Spleen (tissue), 7 donors: ENCODE measurements around the gene SST.

ENCODE experiments used
- CTCF ChIP-seq, 11 experiments: fragments of 200-600 bp in 7 of 11; fragments of 450-650 bp in 4 of 11; sonication (generic) in 4 of 11; IDR thresholded peaks in 8 of 11; conservative IDR thresholded peaks in 3 of 11; 1 replicate in 7 of 11; 2 replicates in 4 of 11; pipeline versions ENCODE4 v1.4.0 to v1.8.0; 2016 to 2021; ENCODE audit warnings: antibody characterized with exemption in 11 of 11, inconsistent platforms in 4 of 11, mild to moderate bottlenecking in 1 of 11
- POLR2A ChIP-seq, 3 donors: fragments of 450-650 bp; IDR thresholded peaks; one replicate each; pipeline ENCODE4 v1.5.1; 2017; ENCODE audit warnings: antibody characterized with exemption in 3 of 3, mild to moderate bottlenecking in 1 of 3
- POLR2AphosphoS5 ChIP-seq, 3 donors: sonication (generic); formaldehyde crosslinking; IDR thresholded peaks; one replicate each; pipeline ENCODE4 v1.5.1; 2017; ENCODE audit warnings: antibody characterized with exemption in 3 of 3
- donor health status: DM: no; HTN: no; CAD: no; lungs with moderate emphysema.
- donor health status: DM: no; HTN: no; CAD: no.
- donor health status: DM: no; HTN: no; CAD: no.

- TF ChIP-seq CTCF (IDR thresholded peaks at IDR 0.05 in 8 of 11, conservative IDR thresholded peaks at IDR 0.05 in 3 of 11) (no peak), POLR2A (IDR thresholded peaks at IDR 0.05) (no peak), POLR2AphosphoS5 (IDR thresholded peaks at IDR 0.05) (no peak)
These were observed 48.3 kb downstream of the SST start for GRCh38 chr3:187621881-187622280.
